ENCODE measurements around the gene MAGED1.
A peak's percentile ranks its signal among the peaks of the same experiment; 100 is the strongest.
"Not testable (repeated sequence)": the region's sequence is repeated elsewhere in the genome, so short reads cannot be mapped to it uniquely, and the experiment has no call there.

Gene MAGED1

DNA sequence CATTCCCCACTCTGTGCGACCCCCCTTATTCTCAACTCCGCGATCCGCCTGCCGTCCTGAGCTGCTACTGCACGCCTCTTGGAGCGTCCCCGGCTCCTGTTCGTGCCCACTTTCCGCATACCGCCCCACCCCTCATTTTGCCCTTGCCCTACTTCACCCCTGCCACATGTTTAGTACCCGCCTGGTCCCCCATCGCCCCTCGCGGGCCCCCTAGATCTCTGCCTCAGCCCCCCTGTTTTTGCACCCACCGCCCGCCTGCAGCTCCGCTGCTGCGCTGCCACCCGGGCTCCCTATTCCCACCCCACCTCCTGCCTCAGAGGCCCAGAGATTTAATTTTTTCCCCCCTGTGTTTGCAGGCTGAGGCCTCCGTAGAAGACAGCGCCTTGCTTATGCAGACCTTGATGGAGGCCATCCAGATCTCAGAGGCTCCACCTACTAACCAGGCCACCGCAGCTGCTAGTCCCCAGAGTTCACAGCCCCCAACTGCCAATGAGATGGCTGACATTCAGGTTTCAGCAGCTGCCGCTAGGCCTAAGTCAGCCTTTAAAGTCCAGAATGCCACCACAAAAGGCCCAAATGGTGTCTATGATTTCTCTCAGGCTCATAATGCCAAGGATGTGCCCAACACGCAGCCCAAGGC is 1.4 kb downstream of the MAGED1 start:
- peak; percentile 6 for DNase-seq

DNA sequence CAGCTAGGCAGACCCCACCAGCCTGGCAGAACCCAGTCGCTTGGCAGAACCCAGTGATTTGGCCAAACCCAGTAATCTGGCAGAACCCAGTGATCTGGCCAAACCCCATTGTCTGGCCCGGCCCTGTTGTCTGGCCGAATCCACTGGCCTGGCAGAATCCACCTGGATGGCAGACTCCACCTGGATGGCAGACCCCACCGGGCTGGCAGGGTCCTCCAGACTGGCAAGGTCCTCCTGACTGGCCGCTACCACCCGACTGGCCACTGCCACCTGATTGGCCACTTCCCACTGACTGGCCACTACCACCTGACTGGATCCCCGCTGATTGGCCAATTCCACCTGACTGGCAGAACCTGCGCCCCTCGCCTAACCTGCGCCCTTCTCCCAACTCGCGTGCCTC is 3.2 kb downstream of the MAGED1 start:
- no peak for DNase-seq

GRCh38 chrX:51899741-51900140 is 6.3 kb downstream of the MAGED1 start:
- no peak for DNase-seq

- no peak for DNase-seq
Measured at GRCh38 chrX:51902510-51903050, 9.2 kb downstream of the MAGED1 start.

GRCh38 chrX:51905152-51905551 is 11.7 kb downstream of the MAGED1 start:
- DNase-seq, result not testable (repeated sequence)

GRCh38 chrX:51905711-51906110 is 12.3 kb downstream of the MAGED1 start:
- DNase-seq, result no peak

DNA sequence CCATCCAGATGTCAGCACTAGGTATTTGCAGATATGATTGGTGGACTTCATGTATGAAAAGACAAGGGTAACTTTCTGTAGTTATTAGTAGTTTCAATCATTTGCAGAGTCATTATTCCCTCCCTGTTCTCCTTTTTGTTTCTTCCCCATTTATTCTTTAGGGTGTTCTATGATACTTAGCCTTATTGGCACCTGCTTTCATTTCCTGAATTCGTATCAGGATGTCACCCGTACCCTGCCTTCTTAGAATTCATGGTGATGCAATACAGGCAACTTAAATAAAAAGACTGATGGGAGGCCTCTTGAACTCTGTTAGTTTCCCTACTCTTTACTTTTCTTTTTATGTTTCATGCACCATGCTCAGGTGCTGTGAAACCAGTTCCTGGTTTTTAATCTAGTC is 24.2 kb downstream of the MAGED1 start:
- no peak for DNase-seq

GRCh38 chrX:51922561-51922960 is 29.1 kb downstream of the MAGED1 start:
- DNase-seq, result no peak

DNA sequence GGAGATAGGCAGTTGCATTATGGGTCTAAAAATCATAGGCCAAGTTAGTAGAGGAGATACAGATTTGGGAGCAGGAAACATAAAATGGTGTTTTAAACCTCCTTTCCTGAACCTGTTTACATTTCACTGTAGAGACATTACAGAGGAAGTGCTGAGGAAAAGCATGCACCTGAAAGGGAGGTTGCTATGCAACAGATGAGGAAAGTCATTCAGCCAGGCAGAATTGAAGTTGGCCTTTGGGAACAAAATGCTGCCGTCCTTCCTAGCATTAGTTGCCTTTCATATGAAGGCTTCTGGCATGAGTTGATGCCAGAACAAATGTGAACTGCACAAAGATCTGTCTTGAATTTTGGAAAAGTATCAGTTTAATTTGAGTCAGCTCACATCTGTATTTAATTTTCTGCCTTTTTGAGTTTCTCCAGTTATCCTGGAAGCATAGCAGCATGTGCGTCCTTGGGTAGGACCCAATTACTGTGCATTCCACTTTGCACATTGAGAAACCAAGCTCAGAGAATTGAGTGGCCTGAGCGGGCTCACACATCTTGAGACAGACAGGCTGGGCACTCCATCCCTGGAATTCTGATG is 38.2 kb downstream of the MAGED1 start:
- peak; percentile 30 for DNase-seq

Measured in midbrain (tissue), 1 donor.